ENCODE data around the gene SLC14A1.

SLC14A1 gene

GRCh38 chr18:45760462-45761036 is 36.6 kb downstream of the SLC14A1 start:
- peak; percentile 58 for DNase-seq

DNA sequence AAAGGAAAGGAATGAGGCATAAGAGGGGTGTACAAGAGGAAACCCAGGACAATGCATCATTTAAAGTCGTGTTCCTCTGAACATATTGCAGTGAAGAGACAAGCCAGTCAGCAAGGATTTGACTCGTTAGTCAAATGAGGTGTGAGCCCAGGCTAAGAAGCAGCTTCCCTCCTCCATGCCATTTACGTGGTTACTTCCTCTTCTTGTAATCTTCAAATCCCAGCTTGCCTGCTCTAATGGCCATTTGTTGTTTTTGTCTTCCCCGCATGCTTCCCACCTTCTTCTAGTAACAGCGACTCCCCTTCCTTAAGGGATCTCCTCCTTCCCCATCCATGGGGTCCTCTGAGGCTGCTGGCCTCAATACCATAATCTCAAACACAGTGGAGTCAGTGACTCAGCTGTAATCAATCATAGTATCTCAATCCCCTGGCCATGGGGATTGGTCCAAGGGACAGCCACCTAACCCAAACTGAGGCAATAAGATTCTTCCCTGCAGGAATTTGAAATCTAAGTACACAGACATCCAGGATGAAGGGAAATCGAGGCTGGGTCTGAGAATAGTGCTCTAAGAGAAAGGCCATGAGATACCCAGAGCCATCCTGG is 37.6 kb downstream of the SLC14A1 start:
- no peak for DNase-seq

GRCh38 chr18:45764000-45764686 is 40.2 kb downstream of the SLC14A1 start:
- no peak for DNase-seq

DNA sequence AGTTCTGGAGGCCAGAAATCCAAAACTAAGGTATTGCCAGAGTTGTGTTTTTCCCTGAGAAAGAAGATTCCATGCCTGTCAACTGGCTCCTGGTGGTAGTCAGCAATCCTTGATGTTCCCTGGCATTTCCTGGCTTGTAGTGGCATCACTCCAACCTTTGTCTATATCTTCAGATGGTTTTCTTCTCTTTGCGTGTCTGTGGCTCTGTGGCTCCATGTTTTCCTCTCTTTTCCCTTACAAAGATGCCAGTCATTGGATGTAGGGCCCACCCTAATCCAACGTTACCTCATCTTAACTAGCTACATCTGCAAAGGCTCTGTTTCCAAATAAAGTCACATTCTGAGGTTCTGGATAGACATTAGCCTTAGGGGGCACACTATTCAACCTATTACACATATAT is 41.8 kb downstream of the SLC14A1 start:
- DNase-seq = no peak

- DNase-seq = no peak
Observed at GRCh38 chr18:45771587-45772480, 47.9 kb downstream of the SLC14A1 start.

- DNase-seq = no peak
Observed at GRCh38 chr18:45774065-45774521, 50.1 kb downstream of the SLC14A1 start.

DNA sequence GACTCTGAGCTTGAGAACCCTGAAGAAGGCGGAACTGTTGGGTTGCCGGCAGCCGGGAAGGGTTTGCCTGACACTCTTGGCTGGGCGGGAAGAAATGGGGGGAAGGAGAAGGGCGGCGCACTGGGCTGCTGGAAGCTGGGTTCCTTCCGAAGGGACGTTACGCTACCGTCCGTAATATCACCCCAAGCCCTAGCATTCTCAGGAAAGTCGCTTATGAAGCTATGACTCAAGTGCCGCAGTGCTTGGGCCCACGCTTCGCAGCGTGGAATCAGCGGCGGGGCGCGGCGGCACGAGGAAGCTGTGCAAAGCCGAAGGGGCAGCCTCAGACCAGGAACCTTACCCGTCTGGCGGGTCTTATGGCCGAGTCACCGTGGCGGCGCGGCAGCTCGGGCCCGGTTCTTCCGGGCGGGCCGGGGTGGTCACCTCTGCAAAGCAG is 51.3 kb downstream of the SLC14A1 start:
- DNase-seq = peak; percentile 83

DNA sequence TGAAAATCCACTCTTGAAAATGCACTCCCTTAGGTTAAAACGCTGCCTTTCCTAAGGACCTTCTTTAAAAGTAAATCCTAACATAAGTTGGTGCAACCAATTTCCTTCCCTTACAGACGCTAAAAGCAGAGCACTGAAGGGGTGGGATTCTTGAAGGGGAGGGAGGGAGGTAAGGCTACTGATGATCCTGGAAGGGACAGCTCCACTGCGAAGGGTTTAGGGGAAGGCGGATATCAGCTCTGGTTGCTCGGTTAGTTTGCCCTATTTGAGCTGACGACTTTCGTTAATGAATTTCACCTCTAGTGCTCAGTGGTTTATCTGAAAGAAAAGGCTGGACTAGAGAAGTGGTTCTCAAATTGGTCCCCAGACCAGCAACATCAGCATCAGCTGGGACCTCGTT is 51.8 kb downstream of the SLC14A1 start:
- DNase-seq = no peak

DNA sequence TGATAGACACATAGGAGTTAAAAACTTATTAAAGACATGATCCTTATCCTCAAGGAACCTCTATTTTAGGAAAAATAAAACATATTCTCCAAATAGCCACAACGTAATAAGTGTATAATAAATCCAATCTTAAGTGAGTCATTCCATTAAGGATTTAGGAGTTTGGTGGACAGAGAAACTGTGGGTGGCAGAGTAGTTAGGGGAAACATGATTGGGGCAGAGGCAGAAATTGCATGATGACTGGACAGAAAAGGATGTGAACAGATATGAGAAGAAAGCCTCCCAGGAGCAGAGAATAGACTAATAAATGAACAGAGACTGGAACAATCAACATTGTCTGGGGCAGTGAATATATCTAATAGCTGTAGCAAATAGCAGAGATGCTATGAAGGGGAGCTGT is 53.4 kb downstream of the SLC14A1 start:
- no peak for DNase-seq

GRCh38 chr18:45780568-45780967 is 56.6 kb downstream of the SLC14A1 start:
- no peak for DNase-seq

GRCh38 chr18:45782662-45783061 is 58.7 kb downstream of the SLC14A1 start:
- no peak for DNase-seq

DNA sequence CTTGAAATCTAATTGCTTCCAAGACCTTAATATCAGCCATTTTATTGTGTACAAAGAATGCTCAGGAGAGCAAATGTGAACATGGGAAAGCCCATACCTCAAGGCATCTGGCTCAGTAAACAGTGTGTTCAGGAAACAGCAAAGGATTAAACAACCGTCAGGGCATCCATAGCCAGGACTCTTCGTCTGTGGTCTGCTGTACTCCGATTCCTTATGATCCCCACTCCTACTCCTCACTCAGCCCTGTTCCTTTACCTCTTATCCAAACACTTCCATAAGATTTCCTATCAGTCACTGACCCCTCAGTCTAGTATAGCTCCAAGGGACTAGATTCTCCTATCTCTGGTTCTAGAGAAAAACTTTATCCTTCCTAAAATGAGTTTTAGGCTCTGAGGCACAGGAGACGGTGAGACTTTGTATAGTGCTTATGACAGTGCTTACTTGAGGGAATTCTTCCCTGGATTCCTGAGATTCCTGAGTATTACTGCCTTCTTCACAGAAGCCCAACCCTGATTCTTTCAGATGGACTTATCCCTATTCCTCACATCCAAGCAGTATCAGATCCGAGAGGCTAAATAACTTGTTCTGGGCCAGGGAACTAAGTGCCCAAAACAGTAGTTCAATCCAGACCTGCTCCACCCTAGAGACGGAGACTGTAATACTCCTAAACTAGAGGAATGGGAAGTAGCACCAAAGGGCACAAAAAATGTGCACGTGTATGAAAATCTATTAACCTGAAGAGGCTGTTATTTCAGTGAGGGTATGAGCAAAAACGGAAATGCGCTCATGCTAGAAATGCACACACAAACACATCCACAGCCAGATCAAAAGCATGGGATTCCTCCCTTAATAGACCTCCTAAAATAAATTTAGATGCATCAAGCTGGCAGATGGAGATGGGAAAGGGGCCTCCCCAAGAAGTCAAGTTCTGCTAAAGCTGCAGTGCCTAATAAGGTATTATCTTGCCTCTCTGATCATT is 59.4 kb downstream of the SLC14A1 start:
- no peak for DNase-seq

- no peak for DNase-seq
Observed at GRCh38 chr18:45785134-45785533, 61.2 kb downstream of the SLC14A1 start.

- no peak for DNase-seq
Observed at GRCh38 chr18:45786941-45787340, 63.0 kb downstream of the SLC14A1 start.

GRCh38 chr18:45787346-45787745 is 63.4 kb downstream of the SLC14A1 start:
- no peak for DNase-seq

DNA sequence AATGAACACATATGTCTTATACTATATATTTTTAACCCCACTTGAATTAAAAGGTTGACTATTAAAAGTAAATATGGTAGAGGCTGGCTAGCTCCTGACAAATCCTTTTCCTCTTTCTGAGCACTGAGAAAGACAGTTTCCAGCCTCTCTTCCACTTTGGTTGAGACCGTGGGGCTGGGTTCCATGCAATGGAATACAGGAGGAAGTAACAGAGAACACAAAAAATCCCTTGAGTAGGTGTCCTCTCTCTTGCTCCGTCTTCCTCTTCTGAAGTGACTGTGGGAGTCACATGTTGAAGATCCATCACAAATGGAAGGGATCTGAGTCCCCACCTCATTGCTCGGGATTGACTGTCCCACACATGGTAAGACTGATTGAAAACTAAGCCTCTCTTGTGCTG is 64.9 kb downstream of the SLC14A1 start:
- no peak for DNase-seq

GRCh38 chr18:45792506-45793263 is 68.7 kb downstream of the SLC14A1 start:
- DNase-seq = no peak

DNA sequence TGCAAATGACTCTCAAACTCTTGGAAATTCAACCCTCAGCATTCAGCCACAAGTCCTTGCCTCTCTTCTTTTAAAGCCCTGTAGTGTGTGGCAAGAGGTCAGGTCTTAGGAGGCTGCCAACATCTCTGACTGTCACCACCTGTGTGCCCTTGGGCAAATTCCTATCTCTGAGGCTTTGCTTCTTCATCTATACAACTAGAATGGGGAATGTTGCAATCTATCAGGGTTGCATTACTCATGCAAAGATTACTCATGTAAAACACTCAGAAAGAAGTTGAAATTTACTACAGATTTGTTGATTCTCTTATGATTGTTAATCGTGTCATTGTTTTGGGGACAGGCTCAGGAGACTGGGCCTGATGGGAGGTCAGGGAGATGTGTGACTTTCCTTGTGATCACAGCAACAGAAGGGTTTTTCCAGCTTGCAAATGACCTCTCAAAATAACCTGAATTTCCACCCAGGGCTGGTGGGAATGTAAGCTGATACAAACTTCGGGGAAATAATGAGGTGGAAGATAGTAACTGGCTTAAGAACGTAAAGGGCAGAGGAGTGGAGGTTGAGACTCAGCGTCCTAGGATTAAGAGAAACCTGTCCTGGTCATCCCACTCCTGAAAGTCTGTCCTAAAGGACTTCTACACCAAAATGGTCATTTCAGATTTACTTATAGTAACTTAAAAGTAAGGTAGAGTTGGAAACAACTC is 69.4 kb downstream of the SLC14A1 start:
- no peak for DNase-seq

DNA sequence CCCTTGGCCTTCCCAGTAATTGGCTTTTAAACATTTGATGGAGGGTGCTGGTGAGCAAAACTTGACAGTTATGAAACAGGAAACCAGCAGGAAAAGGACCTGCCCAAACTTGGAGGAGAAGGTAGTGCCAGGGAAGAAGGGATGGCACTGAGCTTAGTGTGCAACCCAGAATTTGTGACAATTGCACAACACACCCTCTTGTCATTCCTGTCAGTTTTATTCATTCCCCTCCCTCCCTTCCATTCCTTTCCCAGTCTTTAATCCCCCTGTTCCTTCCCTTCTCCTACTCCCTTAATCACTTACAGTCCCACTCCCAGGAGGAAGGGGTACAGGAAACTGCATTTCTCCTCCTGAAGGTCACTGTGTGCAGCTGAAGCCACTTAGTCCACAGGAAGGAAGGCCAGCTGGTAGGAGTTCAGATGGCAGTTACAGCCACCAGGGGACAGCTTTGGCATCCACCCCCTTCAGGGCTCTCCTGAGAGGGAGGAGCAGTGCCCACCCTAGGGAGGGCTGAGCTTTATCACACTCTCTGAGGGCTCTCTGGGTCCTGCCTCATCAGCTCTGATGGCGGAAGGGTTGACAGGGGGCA is 77.5 kb downstream of the SLC14A1 start:
- no peak for DNase-seq
